ENCODE data around the gene TTC21A.
"Not testable (repeated sequence)": the region's sequence is repeated elsewhere in the genome, so short reads cannot be mapped to it uniquely, and the experiment has no call there.

The TTC21A gene, protein sequence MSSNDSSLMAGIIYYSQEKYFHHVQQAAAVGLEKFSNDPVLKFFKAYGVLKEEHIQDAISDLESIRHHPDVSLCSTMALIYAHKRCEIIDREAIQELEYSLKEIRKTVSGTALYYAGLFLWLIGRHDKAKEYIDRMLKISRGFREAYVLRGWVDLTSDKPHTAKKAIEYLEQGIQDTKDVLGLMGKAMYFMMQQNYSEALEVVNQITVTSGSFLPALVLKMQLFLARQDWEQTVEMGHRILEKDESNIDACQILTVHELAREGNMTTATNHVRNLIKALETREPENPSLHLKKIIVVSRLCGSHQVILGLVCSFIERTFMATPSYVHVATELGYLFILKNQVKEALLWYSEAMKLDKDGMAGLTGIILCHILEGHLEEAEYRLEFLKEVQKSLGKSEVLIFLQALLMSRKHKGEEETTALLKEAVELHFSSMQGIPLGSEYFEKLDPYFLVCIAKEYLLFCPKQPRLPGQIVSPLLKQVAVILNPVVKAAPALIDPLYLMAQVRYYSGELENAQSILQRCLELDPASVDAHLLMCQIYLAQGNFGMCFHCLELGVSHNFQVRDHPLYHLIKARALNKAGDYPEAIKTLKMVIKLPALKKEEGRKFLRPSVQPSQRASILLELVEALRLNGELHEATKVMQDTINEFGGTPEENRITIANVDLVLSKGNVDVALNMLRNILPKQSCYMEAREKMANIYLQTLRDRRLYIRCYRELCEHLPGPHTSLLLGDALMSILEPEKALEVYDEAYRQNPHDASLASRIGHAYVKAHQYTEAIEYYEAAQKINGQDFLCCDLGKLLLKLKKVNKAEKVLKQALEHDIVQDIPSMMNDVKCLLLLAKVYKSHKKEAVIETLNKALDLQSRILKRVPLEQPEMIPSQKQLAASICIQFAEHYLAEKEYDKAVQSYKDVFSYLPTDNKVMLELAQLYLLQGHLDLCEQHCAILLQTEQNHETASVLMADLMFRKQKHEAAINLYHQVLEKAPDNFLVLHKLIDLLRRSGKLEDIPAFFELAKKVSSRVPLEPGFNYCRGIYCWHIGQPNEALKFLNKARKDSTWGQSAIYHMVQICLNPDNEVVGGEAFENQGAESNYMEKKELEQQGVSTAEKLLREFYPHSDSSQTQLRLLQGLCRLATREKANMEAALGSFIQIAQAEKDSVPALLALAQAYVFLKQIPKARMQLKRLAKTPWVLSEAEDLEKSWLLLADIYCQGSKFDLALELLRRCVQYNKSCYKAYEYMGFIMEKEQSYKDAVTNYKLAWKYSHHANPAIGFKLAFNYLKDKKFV (N-terminal part only)

DNA sequence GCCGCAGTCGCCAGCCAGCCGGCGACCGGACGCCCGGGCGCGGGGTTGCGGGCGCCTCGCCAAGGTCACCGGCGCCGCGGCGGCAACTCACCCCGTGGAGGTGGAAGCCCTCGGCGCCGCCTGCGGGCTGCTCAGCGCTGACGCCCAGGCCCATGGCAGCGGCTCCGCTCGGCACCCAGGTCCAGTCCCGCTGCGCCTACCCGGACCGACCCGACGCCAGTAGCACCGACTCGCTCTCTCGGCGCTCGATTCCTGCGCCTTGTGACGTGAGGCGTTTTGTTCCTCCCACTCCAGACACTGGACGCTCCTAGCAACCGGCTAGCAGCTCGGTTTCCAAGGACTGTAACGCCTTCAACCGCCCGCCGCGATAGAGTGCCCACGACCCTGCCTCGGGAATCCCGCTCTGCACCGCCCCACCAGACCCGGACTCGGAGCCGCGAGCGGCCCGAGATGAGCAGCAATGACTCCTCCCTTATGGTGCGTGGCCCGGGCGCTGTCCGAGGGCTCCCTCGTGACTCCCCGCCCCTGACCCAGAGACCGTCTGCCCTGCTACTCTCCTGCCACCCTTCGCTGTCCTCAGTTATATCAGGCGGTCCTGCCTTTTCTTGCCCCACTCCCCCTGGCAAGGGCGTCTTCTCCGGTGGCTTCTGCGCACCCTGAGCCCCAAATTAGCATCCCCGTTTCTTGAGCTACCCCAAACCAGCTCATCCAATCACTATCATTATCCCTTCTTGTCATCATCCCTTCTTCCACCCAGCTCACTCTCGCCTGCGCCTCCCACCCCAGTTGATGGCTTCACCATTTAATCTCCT, at the start of gene TTC21A, which contains the start of gene GORASP1:
TTC21A (plus strand) TSS at position 293 of the 812 bp plus-strand sequence; CDS start at position 451, 158 bp downstream.
GORASP1 (minus strand) TSS at position 240 of the 812 bp plus-strand sequence; CDS start at position 154, 86 bp downstream.
- peak; percentile 88 for DNase-seq (ENCODE audit: low read depth)

DNA sequence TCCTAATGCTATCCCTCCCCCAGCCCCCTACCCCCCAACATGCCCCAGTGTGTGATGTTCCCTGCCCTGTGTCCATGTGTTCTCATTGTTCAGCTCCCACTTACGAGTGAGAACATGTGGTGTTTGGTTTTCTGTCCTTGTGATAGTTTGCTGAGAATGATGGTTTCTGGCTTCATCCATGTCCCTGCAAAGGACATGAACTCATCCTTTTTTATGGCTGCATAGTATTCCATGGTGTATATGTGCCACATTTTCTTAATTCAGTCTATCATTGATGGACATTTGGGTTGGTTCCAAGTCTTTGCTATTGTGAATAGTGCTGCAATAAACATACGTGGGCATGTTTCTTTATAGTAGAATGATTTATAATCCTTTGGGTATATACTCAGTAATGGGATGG, 46.3 kb upstream of the TTC21A start:
- DNase-seq (ENCODE audit: low read depth): not testable (repeated sequence)

DNA sequence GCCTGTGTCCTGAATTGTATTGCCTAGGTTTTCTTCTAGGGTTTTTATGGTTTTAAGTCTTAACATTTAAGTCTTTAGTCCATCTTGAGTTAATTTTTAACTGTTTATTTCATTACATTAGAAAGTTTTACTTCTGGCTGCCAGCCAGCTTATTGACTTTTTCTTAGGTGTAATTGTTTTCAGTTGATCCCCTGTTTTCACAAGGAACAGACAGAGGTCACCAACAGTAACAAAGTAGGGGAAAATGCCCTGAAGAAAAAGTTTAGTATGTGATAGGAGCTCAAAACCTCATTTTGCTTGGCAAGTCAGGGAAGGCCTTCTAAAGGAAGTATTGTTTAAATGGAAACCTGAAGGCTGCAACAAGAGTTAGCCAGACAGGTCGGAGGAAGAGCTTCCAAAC, 45.3 kb upstream of the TTC21A start:
- no peak for DNase-seq (ENCODE audit: low read depth)

DNA sequence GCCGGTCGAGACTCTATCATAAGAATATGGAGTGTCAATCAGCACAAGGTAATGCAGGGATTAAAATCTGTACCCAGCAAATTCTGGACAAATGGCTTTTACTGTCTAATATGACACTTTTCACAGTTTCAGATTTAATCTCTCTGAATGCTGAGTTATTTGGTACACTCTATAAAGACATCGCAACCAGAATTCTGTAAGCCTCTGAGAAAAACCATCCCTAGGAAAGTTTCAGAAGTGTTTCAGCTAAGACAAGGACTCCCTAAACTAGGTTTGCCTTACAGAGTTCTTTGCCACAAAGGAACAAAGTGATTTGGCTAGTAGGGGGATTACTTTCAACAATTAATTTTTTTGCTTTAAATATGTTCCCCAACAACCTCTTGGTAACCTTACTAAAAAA, 44.3 kb upstream of the TTC21A start:
- no peak for DNase-seq (ENCODE audit: low read depth)

DNA sequence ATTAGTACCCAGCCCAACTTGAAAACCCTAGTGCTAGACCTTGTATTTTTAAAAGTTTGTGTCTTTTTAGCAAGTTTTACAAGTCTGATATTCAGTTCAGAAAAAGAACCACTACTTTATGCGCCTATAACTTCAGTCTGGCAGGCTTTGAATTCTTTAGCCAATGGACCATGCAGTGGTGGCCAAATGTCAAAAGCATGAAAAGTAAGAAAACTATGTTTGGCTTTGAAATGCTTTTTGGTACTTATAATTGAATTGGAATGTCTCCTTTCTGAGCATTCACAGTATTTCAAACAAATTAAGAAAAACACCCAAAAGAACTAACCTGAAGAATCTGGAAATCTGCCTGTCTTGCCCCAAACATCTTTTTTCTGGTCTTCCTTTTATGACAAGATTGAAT, 42.8 kb upstream of the TTC21A start:
- peak; percentile 57 for DNase-seq (ENCODE audit: low read depth)

DNA sequence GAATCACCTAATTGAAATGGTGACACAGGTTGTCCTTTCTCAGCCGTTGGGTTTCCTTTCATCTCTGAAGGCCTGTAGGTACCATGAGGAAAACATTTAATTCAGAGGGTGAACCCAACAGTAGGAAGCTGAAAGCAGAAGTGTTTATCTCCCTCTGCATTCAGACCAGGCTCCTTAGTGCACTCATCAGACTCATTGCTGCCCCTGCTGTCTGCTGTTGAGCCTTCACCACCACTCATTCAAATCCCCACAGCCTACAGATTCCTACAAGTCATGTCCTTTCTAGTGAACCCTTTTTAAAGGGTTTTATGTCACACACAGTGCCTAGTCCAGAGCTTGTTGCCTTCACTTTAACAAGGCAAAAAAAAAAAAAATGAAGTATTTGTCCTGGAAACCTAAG, 42.3 kb upstream of the TTC21A start:
- DNase-seq (ENCODE audit: low read depth): peak; percentile 30

DNA sequence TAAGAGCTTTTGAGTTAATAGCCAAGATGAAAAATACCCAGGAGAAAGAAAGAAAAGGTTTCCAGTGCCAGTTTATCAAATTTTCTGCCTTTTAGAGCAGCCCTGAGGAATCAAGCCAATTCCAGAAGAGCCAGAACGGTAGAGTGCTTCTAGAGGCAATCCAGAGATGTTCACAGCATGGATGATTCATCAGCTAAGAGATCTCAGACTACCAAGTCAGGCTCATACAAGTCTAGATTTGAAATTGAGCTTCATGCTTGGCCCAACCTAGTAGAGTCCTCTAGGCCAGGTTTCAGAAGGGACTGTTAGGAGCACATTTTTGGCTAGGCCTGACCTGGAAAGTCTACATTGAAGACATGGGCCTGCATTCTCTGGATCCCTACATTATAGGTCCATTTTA, 40.2 kb upstream of the TTC21A start:
- DNase-seq (ENCODE audit: low read depth): no peak

DNA sequence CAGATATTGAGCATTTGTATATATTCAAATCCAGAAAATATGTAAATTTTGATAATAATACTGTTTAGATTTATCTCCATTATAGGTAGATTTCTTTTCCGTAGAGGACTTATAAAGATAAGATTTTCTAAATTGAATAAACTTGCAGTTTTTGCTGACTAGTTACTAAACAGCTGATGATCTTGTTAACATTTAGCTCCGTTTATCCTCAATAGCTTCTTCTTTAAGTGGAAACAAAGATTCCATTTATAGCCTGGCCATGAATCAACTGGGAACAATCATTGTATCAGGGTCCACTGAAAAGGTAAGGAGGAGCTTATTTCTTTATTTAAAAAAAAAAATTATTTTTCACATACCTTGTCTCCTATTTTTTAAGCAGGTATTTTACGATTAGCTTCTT, 38.9 kb upstream of the TTC21A start:
- no peak for DNase-seq (ENCODE audit: low read depth)

DNA sequence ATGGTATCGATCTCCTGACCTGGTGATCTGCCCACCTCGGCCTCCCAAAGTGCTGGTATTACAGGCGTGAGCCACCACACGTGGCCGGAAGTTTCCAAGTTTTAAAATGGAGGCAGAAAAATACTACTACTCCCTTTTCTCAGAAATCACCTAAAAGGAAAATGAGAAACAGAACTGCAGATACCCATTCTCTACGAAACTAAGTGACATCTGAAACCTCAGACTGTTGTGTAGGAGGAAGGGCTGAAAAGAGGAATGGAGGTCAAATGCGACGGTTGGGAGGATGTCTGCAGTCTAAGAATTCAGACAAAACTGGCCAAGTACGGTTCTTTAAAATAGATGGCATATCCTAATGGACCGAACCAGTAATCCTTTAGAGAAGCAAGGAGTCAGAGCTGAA, 31.6 kb upstream of the TTC21A start:
- no peak for DNase-seq (ENCODE audit: low read depth)

DNA sequence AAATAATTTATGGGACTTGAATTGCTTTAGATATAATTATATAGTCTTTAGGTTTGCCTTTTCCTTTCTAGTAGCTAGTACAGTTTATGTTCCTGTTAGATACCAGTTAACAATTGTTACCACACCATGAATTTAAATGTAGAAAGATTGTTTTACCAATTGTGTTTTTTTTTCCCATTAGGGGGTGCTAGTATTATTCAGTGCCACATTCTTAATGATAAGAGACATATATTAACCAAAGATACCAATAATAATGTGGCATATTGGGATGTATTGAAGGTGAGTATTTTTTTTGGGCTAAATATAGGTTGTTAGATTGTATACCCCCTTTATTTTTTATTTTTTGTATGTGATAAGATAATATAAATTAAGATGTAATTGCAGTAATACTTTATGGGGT, 27.9 kb upstream of the TTC21A start:
- no peak for DNase-seq (ENCODE audit: low read depth)

DNA sequence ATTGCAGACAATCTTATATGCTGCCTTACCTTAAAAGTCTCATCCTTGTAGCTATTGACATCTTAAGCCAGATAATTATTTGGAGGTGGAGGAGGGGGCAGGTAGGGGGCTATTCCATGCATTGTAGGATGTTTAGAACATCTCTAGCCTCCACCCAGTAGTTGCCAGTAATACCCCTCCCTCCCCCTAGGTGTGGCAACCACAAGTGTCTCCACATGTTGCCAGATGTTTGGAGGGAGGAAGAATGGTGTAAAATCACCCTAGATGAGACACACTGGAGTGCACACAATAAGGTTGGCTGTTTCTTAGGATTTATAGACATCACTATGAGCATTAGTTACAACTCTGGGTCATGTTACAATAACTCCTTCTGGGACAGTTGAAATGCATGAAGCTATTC, 27.5 kb upstream of the TTC21A start:
- DNase-seq (ENCODE audit: low read depth): no peak

DNA sequence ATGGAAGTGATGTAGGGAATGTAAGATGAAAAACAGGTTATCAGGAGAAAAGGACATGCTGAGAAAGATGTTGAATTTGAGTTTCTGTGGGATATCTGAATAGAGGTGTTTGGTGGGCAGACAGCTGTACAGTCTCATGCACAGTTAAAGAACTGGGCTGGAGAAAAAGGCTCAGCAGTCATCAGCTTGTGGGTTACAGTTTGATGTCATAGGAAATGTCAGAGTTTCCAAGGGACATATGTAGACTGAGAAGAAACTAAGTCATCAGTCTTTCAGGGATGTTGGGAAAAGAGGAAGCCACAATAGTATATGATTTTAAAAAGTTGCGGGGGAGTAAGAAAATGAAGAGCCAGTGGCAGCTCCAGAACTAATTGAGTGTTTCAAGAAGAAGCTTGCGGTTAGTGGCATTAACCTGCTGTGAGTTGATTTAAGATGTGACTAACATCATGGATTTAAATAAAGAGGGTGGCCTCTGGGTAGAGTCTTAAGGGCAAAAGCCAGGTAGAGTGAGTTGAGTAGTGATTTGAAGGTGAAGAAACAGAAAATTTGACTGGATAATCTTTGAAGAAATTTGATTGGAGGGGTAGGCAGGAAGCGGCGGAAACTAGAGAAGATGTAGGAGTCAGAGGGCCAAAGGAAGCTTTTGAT, 24.7 kb upstream of the TTC21A start:
- no peak for DNase-seq (ENCODE audit: low read depth)

DNA sequence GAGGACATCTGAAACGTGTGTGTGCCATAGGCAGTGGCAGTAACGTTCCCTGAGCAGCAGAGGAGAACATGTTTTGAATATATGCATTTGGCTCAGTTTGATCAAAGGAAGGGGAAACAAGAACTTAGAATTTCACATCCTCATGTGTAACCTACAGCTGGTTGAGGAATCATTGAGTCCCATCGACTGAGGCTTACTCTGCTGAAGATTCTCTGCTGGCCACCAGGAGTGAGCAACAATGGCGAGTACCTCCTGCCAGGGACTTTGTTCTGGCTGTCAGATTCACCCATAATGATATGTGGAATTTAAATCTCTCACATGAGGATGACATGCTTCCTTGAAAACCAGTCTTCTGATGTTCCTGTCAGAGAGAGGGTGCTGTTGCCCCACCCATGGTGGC, 21.3 kb upstream of the TTC21A start:
- DNase-seq (ENCODE audit: low read depth): no peak

DNA sequence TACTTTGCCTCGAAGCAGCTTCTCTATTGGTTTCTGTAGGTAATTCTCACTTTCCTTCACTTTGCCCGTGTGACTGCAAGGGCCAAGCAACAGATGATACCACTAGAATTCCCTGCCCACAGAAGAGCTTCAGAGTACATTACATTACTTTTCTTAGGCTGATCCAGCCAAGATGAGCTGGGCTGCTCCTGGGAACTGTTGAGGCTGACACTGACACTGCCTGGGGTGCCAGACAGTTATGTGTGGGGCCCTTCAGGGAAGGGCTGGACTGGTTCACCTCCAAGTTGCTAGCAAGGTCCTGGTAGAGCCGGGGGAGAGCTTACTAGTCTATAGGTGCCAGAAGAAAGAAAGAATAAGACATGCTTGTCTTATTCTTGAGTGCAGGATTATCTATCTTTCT, 19.0 kb upstream of the TTC21A start:
- no peak for DNase-seq (ENCODE audit: low read depth)

DNA sequence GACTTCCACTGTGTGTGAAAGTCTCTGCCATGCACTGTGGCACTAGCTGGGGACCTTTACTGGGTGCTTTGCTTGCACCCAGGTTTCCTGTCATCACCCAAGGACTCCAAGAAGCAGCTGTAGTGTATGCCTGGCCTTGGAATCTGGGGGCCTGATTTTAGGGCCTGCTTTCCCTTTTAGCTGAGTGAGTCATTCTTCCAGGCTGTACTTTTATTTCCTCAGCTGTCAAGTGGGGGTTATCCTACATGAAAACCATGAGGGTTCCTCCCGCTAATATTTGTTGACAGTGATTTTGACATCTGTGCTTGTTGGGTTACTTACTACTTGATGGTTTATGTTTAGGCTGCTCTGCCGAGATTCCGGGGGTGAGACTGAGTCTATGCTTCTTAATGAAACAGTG, 18.6 kb upstream of the TTC21A start:
- DNase-seq (ENCODE audit: low read depth): no peak

DNA sequence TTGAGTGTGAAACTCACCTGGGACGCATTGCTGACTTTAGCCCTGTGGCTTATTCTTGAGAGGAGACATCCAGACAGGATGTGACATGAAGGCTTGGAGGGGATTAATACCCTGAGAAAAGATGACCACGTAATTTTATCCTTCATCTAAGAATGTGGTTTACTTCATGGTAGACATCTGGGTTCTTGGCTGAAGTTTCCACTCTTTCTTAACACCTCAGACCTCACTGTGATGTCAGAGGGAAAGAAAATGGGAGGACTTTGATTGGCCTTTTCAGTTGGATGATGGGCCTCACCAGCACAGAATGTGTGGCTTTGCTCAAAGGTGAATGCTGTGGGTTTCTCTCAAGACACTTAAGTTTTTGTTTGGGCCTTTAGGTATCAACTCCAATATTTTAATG, 16.6 kb upstream of the TTC21A start:
- DNase-seq (ENCODE audit: low read depth): peak; percentile 37

DNA sequence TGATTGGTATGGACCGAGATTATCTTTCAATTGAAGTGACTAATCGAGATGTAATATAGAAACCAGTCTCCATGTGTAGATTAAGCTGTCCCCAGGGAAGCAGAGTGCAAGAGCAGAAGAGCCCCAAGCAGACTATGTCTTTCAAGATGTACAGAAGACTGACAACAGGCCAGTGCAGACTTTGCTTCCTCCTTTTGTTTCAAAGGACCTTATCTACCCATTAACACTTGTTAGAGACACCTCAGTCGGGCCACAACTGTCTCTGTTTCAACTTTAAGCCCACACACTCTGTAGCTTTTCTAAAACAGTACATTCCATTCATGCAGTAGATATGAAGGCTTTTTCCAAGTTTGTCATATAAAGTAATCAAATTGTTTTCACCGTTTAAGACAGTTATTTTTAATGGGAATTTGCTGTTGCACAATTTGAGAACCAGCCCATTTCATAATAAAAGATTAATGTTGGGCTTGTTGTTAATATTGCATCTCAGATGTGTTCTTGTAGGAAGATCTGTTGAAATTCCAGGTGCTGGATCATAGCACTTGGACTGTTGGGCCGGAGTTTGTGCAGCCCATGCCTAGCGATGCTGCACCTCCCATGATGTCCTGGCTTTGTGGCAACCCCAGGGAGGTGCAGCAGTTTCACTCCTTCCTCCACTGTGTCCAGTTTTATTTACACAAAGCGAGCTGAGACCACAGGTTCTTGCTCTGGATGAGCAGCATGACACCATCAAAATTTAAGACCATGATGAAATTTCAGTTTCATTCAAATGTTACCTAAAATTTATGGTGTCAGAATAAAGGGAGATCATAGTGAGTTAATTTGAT, 12.4 kb upstream of the TTC21A start:
- no peak for DNase-seq (ENCODE audit: low read depth)

DNA sequence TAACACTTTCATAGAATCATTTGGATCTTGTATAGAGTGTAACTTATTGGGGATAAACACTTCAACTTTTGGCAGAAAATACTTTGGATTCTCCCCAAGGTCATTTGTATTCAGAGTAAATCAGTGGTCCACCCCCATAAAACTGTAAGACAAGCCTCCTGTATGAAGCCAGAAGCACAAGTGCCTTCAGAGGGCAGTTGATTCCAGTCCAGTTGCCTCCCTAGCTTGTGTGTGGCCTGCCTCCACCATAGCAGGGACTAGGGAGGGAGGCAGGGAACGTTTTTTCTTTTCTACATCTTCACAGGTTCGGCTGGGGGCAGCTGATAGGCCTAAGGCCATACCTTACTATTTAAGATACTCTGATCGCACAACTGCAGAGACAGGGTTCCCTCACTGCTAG, 11.7 kb upstream of the TTC21A start:
- DNase-seq (ENCODE audit: low read depth): no peak

DNA sequence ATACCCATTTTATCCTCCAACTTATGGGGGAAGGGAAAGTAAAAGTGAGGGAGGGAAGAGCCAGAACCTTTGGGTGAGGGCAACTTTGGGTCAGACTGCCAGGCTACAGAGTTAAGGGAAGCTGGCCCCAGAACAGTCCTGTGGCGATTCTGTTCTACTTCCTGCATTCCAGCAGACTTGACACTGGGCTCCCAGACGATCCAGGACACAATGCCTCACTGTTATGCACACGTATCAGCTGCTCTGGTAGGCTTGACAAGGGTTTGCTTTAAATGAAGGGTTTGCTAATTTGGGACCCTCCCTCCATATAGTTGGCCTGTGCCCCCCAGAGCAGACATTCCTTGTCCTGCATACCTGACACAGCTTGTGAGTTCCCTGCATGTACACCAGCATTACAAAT, 10.7 kb upstream of the TTC21A start:
- DNase-seq (ENCODE audit: low read depth): no peak

Measured in fibroblast of gingiva (primary cell).